ENCODE results near the gene CUEDC1. TPM values are rescaled to one million over a fixed set of nuclear protein-coding genes. Genes with fewer than 3 reads are reported as not detected.

Gene CUEDC1
- total and polyA plus RNA-seq, 8 donors, result 16.5 to 30.4 (median 21.7) TPM

DNA sequence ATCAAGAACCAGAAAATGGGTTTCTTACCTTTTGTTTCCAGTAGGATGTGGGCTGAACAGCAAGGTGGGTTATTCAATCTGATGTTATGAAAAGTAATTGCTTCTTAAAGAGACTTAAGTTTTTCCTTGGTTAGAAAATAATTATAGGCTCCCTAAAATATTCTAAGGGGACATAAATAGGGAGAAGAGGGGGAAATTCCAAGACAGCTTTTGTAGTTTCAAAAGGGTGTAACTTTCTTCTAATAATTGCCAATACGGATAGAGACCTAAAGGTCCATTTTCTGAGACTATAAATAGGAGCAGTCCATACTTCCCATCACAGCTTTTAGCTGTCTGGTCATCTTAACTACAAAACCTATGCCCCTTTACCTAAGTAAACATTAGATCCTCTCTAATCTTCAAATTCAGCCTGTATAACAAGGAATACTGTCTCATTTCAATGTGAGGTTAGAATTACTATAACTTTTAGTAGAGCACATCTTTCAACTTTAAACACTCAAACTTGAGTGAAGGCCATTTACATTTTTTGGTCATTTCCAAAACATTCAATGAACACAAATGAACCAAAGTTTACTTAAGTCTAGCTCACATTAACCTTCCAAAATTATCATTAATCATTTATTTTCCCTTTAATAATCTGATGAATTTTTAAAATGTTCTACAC, 46.4 kb upstream of the CUEDC1 start:
- peaks cover 0 to 41% (median 4%) of the 10 kb centered on the region in 3 donors for H3K36me3 ChIP-seq
- FAIRE-seq, result no peak
- H3K9me3 ChIP-seq, result no peaks in the 10 kb centered on the region
- H3K27ac ChIP-seq, result no peak overlapping the region
- intact Hi-C loops (cut with DNase I), result no loop called here
- TF ChIP-seq CTCF (IDR thresholded peaks at IDR 0.05), result no peak
- DNase-seq, result no peak
- no peak overlapping the region for H3K4me3 ChIP-seq
- no peak for ATAC-seq
- H3K4me1 ChIP-seq, result peaks cover 13 to 33% (median 28%) of the 10 kb centered on the region in 3 donors
- 57 to 69% methylated on average over 1 of the region's 1 CpG for WGBS, 2 donors
- no peaks in the 10 kb centered on the region for H3K27me3 ChIP-seq

DNA sequence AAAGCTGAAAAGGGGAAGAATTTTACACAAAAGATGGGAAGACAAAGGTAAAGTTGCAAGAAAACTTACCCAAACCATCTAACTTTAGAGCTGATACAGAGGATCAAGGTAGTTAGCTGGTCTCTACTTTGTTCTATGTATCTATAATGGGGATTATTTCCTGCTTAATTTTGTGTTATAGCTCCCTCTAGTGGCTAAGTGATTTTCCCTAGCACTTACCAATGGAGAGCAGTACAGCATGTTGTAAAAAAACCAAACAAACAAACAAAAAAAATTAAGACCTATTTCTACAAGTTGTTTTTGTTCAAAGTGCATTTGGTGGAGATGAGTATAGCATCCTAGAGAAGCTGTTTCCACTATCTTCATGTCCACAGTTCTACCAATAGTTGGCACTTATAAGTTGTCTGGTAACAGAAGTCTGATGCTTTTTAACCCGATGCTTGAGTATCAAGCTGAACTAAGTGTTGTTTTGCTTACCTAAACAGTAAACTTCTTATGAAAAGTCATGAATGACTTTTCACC, 44.3 kb upstream of the CUEDC1 start:
- peaks cover 13 to 21% (median 19%) of the 10 kb centered on the region in 3 donors for H3K4me1 ChIP-seq
- no peak for FAIRE-seq
- no peak overlapping the region for H3K4me3 ChIP-seq
- no peaks in the 10 kb centered on the region for H3K27me3 ChIP-seq
- ATAC-seq, result peak; percentile 67 to 88 (median 83)
- no peak for DNase-seq
- peaks cover 0 to 35% (median 4%) of the 10 kb centered on the region in 3 donors for H3K36me3 ChIP-seq
- H3K9me3 ChIP-seq, result no peaks in the 10 kb centered on the region
- H3K27ac ChIP-seq, result peak overlapping the region in 1 of 4 donors; percentile 7
- peak; percentile 61 to 92 (median 77) for TF ChIP-seq CTCF (IDR thresholded peaks at IDR 0.05)
- intact Hi-C loops (cut with DNase I), result loop anchor here in 2 of 3 donors (5.0 kb wide), 1 partner anchor 142 kb away; no protein-coding TSS in a partner anchor
- 46 to 51% methylated on average over 1 of the region's 1 CpG for WGBS, 2 donors

GRCh38 chr17:57999010-57999495, 43.8 kb upstream of the CUEDC1 start:
- Histone ChIP-seq H3K27ac (no peak overlapping the region), H3K4me1 (peaks cover 13 to 16% (median 14%) of the 10 kb centered on the region in 3 donors), H3K4me3 (no peak overlapping the region), H3K36me3 (peaks cover 0 to 30% (median 4%) of the 10 kb centered on the region in 3 donors), H3K27me3 (no peaks in the 10 kb centered on the region), H3K9me3 (no peaks in the 10 kb centered on the region)
- no peak for FAIRE-seq
- no peak for TF ChIP-seq CTCF (IDR thresholded peaks at IDR 0.05)
- no peak for ATAC-seq
- intact Hi-C loops (cut with DNase I), result loop anchor here in 2 of 3 donors (5.0 kb wide), 1 partner anchor 142 kb away; no protein-coding TSS in a partner anchor
- DNase-seq, result no peak

DNA sequence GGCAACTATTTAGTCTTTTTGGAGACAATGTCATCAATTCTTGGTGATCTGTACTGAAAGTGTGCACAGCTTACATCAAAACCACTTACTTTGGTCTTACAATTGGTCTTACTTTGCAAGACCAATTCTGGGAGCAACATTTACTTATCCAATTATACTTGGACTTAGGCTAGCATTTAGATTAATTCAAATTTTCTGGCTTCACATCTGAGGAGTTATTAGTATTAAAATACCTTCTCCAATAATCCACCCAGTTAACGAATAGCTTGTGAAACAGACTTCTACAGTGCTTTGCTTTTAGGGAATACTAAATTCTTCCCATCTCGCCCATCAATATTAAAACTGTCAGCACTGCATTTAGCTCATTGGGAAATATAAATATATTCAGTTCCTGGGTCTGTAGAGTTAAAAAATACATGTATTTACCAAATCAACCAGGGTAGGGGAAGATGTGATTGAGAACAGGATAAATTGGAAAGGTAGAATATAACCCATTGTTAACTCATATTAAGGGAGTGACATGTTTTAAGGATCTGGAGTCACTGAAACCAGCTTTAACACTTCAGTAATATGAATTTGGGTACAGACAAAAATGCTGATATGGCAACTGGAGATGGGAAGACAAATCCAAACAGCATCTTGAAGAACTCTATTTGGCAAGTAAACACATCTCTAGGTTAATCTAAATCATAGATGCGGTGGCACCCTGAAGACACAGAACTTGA, 42.0 kb upstream of the CUEDC1 start:
- no peaks in the 10 kb centered on the region for H3K27me3 ChIP-seq
- FAIRE-seq, result no peak
- peaks cover 0 to 7% (median 0%) of the 10 kb centered on the region in 3 donors for H3K4me1 ChIP-seq
- ATAC-seq, result no peak
- H3K4me3 ChIP-seq, result no peak overlapping the region
- H3K27ac ChIP-seq, result no peak overlapping the region
- no peak for TF ChIP-seq CTCF (IDR thresholded peaks at IDR 0.05)
- no peak for DNase-seq
- intact Hi-C loops (cut with DNase I), result loop anchor here in 2 of 3 donors (5.0 kb wide), 1 partner anchor 140 kb away; no protein-coding TSS in a partner anchor
- H3K36me3 ChIP-seq, result peaks cover 0 to 16% (median 0%) of the 10 kb centered on the region in 3 donors
- 85 to 89% methylated on average over 3 of the region's 3 CpGs for WGBS, 2 donors
- H3K9me3 ChIP-seq, result no peaks in the 10 kb centered on the region
